ENCODE results near the gene CDC42BPB.

CDC42BPB gene

GRCh38 chr14:102982852-102983470, 74.4 kb downstream of the CDC42BPB start:
- H3K9me3 ChIP-seq (ENCODE audit: insufficient read depth, low read length), result peaks cover 1% of the 10 kb centered on the region
- DNase-seq (ENCODE audit: low read depth, low spot score), result no peak
- no peak overlapping the region for H3K4me3 ChIP-seq (ENCODE audit: insufficient read length, low read depth)
- peaks cover 79% of the 10 kb centered on the region for H3K36me3 ChIP-seq (ENCODE audit: insufficient read depth, insufficient read length, low read length)
- no peak overlapping the region for H3K9ac ChIP-seq (ENCODE audit: insufficient read length, low read depth)
- H3K27me3 ChIP-seq (ENCODE audit: insufficient read depth, insufficient read length), result no peaks in the 10 kb centered on the region
- TF ChIP-seq ZNF274 (IDR thresholded peaks at IDR 0.05; ENCODE audit: low read depth, low read length) (no peak), SUZ12 (IDR thresholded peaks at IDR 0.05; ENCODE audit: extremely low read depth, insufficient read depth, insufficient read length) (no peak), YY1 (IDR thresholded peaks at IDR 0.05; ENCODE audit: insufficient read depth, insufficient read length) (no peak)
- no peaks in the 10 kb centered on the region for H3K4me1 ChIP-seq (ENCODE audit: insufficient read depth, insufficient read length)

- Histone ChIP-seq H3K36me3 (ENCODE audit: insufficient read depth, insufficient read length, low read length) (peaks cover 84% of the 10 kb centered on the region), H3K9me3 (ENCODE audit: insufficient read depth, low read length) (no peaks in the 10 kb centered on the region), H3K9ac (ENCODE audit: insufficient read length, low read depth) (no peak overlapping the region), H3K27me3 (ENCODE audit: insufficient read depth, insufficient read length) (no peaks in the 10 kb centered on the region), H3K4me1 (ENCODE audit: insufficient read depth, insufficient read length) (no peaks in the 10 kb centered on the region), H3K4me3 (ENCODE audit: insufficient read length, low read depth) (no peak overlapping the region)
- DNase-seq (ENCODE audit: low read depth, low spot score), result no peak
- TF ChIP-seq ZNF274 (IDR thresholded peaks at IDR 0.05; ENCODE audit: low read depth, low read length), result no peak
- TF ChIP-seq YY1 (IDR thresholded peaks at IDR 0.05; ENCODE audit: insufficient read depth, insufficient read length), result no peak
- TF ChIP-seq SUZ12 (IDR thresholded peaks at IDR 0.05; ENCODE audit: extremely low read depth, insufficient read depth, insufficient read length), result no peak
Observed at GRCh38 chr14:102980409-102980810, 76.9 kb downstream of the CDC42BPB start.

- H3K27me3 ChIP-seq (ENCODE audit: insufficient read depth, insufficient read length), result no peaks in the 10 kb centered on the region
- no peak overlapping the region for H3K4me3 ChIP-seq (ENCODE audit: insufficient read length, low read depth)
- no peak for TF ChIP-seq ZNF274 (IDR thresholded peaks at IDR 0.05; ENCODE audit: low read depth, low read length)
- TF ChIP-seq SUZ12 (IDR thresholded peaks at IDR 0.05; ENCODE audit: extremely low read depth, insufficient read depth, insufficient read length), result no peak
- no peak for TF ChIP-seq YY1 (IDR thresholded peaks at IDR 0.05; ENCODE audit: insufficient read depth, insufficient read length)
- no peaks in the 10 kb centered on the region for H3K4me1 ChIP-seq (ENCODE audit: insufficient read depth, insufficient read length)
- H3K36me3 ChIP-seq (ENCODE audit: insufficient read depth, insufficient read length, low read length), result peaks cover 77% of the 10 kb centered on the region
- no peaks in the 10 kb centered on the region for H3K9me3 ChIP-seq (ENCODE audit: insufficient read depth, low read length)
- no peak for DNase-seq (ENCODE audit: low read depth, low spot score)
- no peak overlapping the region for H3K9ac ChIP-seq (ENCODE audit: insufficient read length, low read depth)
Observed at GRCh38 chr14:102979406-102979805, 77.9 kb downstream of the CDC42BPB start.

- DNase-seq (ENCODE audit: low read depth, low spot score), result no peak
- no peak overlapping the region for H3K9ac ChIP-seq (ENCODE audit: insufficient read length, low read depth)
- no peaks in the 10 kb centered on the region for H3K4me1 ChIP-seq (ENCODE audit: insufficient read depth, insufficient read length)
- no peak overlapping the region for H3K4me3 ChIP-seq (ENCODE audit: insufficient read length, low read depth)
- TF ChIP-seq SUZ12 (IDR thresholded peaks at IDR 0.05; ENCODE audit: extremely low read depth, insufficient read depth, insufficient read length) (no peak), YY1 (IDR thresholded peaks at IDR 0.05; ENCODE audit: insufficient read depth, insufficient read length) (no peak), ZNF274 (IDR thresholded peaks at IDR 0.05; ENCODE audit: low read depth, low read length) (no peak)
- peaks cover 78% of the 10 kb centered on the region for H3K36me3 ChIP-seq (ENCODE audit: insufficient read depth, insufficient read length, low read length)
- H3K9me3 ChIP-seq (ENCODE audit: insufficient read depth, low read length), result no peaks in the 10 kb centered on the region
- no peaks in the 10 kb centered on the region for H3K27me3 ChIP-seq (ENCODE audit: insufficient read depth, insufficient read length)
Observed at GRCh38 chr14:102977475-102977874, 79.9 kb downstream of the CDC42BPB start.

GRCh38 chr14:102975662-102976061, 81.7 kb downstream of the CDC42BPB start:
- no peak overlapping the region for H3K9ac ChIP-seq (ENCODE audit: insufficient read length, low read depth)
- no peak for TF ChIP-seq ZNF274 (IDR thresholded peaks at IDR 0.05; ENCODE audit: low read depth, low read length)
- TF ChIP-seq YY1 (IDR thresholded peaks at IDR 0.05; ENCODE audit: insufficient read depth, insufficient read length), result no peak
- no peak for TF ChIP-seq SUZ12 (IDR thresholded peaks at IDR 0.05; ENCODE audit: extremely low read depth, insufficient read depth, insufficient read length)
- no peak for DNase-seq (ENCODE audit: low read depth, low spot score)
- no peaks in the 10 kb centered on the region for H3K4me1 ChIP-seq (ENCODE audit: insufficient read depth, insufficient read length)
- H3K4me3 ChIP-seq (ENCODE audit: insufficient read length, low read depth), result no peak overlapping the region
- peaks cover 78% of the 10 kb centered on the region for H3K36me3 ChIP-seq (ENCODE audit: insufficient read depth, insufficient read length, low read length)
- H3K9me3 ChIP-seq (ENCODE audit: insufficient read depth, low read length), result no peaks in the 10 kb centered on the region
- H3K27me3 ChIP-seq (ENCODE audit: insufficient read depth, insufficient read length), result no peaks in the 10 kb centered on the region

GRCh38 chr14:102973706-102974285, 83.6 kb downstream of the CDC42BPB start:
- H3K4me1 ChIP-seq (ENCODE audit: insufficient read depth, insufficient read length), result no peaks in the 10 kb centered on the region

GRCh38 chr14:102971836-102972606, 85.3 kb downstream of the CDC42BPB start:
- no peak for DNase-seq (ENCODE audit: low read depth, low spot score)
- H3K27me3 ChIP-seq (ENCODE audit: insufficient read depth, insufficient read length), result no peaks in the 10 kb centered on the region
- TF ChIP-seq YY1 (IDR thresholded peaks at IDR 0.05; ENCODE audit: insufficient read depth, insufficient read length) (no peak), SUZ12 (IDR thresholded peaks at IDR 0.05; ENCODE audit: extremely low read depth, insufficient read depth, insufficient read length) (no peak), ZNF274 (IDR thresholded peaks at IDR 0.05; ENCODE audit: low read depth, low read length) (no peak)
- no peaks in the 10 kb centered on the region for H3K4me1 ChIP-seq (ENCODE audit: insufficient read depth, insufficient read length)
- peaks cover 79% of the 10 kb centered on the region for H3K36me3 ChIP-seq (ENCODE audit: insufficient read depth, insufficient read length, low read length)
- no peak overlapping the region for H3K9ac ChIP-seq (ENCODE audit: insufficient read length, low read depth)
- no peaks in the 10 kb centered on the region for H3K9me3 ChIP-seq (ENCODE audit: insufficient read depth, low read length)
- no peak overlapping the region for H3K4me3 ChIP-seq (ENCODE audit: insufficient read length, low read depth)

More at GRCh38 chr14:102973706-102974285, 83.6 kb downstream of the CDC42BPB start:
- no peak for DNase-seq (ENCODE audit: low read depth, low spot score)
- TF ChIP-seq SUZ12 (IDR thresholded peaks at IDR 0.05; ENCODE audit: extremely low read depth, insufficient read depth, insufficient read length), result no peak
- no peak for TF ChIP-seq YY1 (IDR thresholded peaks at IDR 0.05; ENCODE audit: insufficient read depth, insufficient read length)
- TF ChIP-seq ZNF274 (IDR thresholded peaks at IDR 0.05; ENCODE audit: low read depth, low read length), result no peak
- Histone ChIP-seq H3K9me3 (ENCODE audit: insufficient read depth, low read length) (no peaks in the 10 kb centered on the region), H3K27me3 (ENCODE audit: insufficient read depth, insufficient read length) (no peaks in the 10 kb centered on the region), H3K36me3 (ENCODE audit: insufficient read depth, insufficient read length, low read length) (peaks cover 82% of the 10 kb centered on the region), H3K9ac (ENCODE audit: insufficient read length, low read depth) (no peak overlapping the region), H3K4me3 (ENCODE audit: insufficient read length, low read depth) (no peak overlapping the region)

Data from NT2/D1 (cell line).